ENCODE measurements around the gene SEC22A. TPM values are rescaled to one million over a fixed set of nuclear protein-coding genes. Genes with fewer than 3 reads are reported as not detected.

The SEC22A gene
- total and polyA plus RNA-seq, 2 of the 13 experiments (the other 11 are each of a cell fraction or from before 2014, with no cell fraction given): 14.1 to 17.3 TPM

DNA sequence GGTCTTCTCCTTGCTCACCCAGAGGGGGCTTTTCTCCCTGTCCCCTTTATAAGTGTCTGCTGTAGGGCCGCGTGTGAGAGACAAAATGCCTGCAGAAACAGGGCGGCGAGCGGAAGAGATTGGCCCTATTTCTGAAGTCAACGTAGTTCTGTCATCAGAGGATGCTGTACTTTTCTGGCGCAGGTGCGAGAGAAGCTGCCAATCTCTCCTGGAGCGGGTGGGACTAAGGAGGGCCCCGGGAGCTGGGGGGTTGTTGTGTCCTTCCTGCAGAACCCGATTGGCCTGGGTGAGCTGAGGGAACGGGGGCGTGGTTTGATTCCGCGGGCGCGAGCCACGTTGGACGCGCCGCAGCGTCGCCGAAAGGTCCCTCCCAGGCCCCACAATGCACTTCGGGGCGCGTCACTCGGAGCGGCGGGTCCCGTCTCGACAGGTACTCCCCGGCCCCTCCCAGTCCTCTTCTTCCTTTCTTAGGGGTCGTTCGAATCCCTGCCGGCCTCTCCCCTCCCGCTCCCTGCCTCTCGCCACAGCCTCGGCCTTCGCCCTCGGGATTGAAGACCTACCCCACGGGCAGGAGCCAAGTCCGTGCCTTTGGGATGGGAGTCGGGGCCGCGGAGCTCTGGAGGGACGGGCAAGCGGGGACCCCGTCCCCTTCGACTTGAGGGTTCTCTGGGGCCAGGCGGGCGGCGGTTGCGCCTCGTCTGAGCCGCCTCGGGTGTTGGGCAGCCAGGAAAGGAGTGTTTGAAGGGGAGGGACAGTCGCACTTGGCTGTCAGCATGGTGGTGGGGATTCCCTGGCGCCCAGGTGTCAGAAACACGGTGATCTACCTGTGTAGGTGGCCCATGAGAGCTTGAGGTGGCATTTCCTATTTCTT lies at the start of gene SEC22A (continued):
- TF ChIP-seq ZNF816 (CRISPR knock-in tag; IDR thresholded peaks at IDR 0.05; ENCODE audit: borderline replicate concordance): no peak
- TF ChIP-seq SP1 (IDR thresholded peaks at IDR 0.05): no peak
- peak; percentile 68 for TF ChIP-seq SP1 (CRISPR knock-in tag; IDR thresholded peaks at IDR 0.05)
- no peak for TF ChIP-seq ARNT (IDR thresholded peaks at IDR 0.05)
- no peak for TF ChIP-seq ZNF251 (CRISPR knock-in tag; IDR thresholded peaks at IDR 0.05)
- no peak for TF ChIP-seq ZNF589 (CRISPR knock-in tag; conservative IDR thresholded peaks at IDR 0.05)
- no peak for TF ChIP-seq ZSCAN12 (CRISPR knock-in tag; IDR thresholded peaks at IDR 0.05)
- TF ChIP-seq, protein P1, sequence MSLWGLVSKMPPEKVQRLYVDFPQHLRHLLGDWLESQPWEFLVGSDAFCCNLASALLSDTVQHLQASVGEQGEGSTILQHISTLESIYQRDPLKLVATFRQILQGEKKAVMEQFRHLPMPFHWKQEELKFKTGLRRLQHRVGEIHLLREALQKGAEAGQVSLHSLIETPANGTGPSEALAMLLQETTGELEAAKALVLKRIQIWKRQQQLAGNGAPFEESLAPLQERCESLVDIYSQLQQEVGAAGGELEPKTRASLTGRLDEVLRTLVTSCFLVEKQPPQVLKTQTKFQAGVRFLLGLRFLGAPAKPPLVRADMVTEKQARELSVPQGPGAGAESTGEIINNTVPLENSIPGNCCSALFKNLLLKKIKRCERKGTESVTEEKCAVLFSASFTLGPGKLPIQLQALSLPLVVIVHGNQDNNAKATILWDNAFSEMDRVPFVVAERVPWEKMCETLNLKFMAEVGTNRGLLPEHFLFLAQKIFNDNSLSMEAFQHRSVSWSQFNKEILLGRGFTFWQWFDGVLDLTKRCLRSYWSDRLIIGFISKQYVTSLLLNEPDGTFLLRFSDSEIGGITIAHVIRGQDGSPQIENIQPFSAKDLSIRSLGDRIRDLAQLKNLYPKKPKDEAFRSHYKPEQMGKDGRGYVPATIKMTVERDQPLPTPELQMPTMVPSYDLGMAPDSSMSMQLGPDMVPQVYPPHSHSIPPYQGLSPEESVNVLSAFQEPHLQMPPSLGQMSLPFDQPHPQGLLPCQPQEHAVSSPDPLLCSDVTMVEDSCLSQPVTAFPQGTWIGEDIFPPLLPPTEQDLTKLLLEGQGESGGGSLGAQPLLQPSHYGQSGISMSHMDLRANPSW (CRISPR knock-in tag; IDR thresholded peaks at IDR 0.05; ENCODE audit: borderline replicate concordance): no peak; the same call in 1 of the 2 replicates
- no peak for TF ChIP-seq SMARCE1 (IDR thresholded peaks at IDR 0.05; ENCODE audit: borderline replicate concordance)
- no peak for TF ChIP-seq ZSCAN21 (CRISPR knock-in tag; IDR thresholded peaks at IDR 0.05; ENCODE audit: borderline replicate concordance)
- no peak for TF ChIP-seq ZNF205 (CRISPR knock-in tag; IDR thresholded peaks at IDR 0.05)
- TF ChIP-seq ZZZ3 (CRISPR knock-in tag; IDR thresholded peaks at IDR 0.05; ENCODE audit: borderline replicate concordance): no peak; the same call in 1 of the 2 replicates
- TF ChIP-seq ZNF678 (CRISPR knock-in tag; IDR thresholded peaks at IDR 0.05): no peak
- no peak; the same call in none of the 2 replicates for TF ChIP-seq FOXC1 (CRISPR knock-in tag; IDR thresholded peaks at IDR 0.05; ENCODE audit: borderline replicate concordance)
- no peak for TF ChIP-seq HES4 (CRISPR knock-in tag; IDR thresholded peaks at IDR 0.05; ENCODE audit: borderline replicate concordance)
- TF ChIP-seq DNMT3B (CRISPR knock-in tag; conservative IDR thresholded peaks at IDR 0.05): no peak
- TF ChIP-seq, protein P2, sequence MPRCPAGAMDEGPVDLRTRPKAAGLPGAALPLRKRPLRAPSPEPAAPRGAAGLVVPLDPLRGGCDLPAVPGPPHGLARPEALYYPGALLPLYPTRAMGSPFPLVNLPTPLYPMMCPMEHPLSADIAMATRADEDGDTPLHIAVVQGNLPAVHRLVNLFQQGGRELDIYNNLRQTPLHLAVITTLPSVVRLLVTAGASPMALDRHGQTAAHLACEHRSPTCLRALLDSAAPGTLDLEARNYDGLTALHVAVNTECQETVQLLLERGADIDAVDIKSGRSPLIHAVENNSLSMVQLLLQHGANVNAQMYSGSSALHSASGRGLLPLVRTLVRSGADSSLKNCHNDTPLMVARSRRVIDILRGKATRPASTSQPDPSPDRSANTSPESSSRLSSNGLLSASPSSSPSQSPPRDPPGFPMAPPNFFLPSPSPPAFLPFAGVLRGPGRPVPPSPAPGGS (CRISPR knock-in tag; IDR thresholded peaks at IDR 0.05): no peak
- peak; percentile 41 for TF ChIP-seq TEAD3 (CRISPR knock-in tag; optimal IDR thresholded peaks at IDR 0.05; ENCODE audit: borderline replicate concordance)
- TF ChIP-seq, protein P3, sequence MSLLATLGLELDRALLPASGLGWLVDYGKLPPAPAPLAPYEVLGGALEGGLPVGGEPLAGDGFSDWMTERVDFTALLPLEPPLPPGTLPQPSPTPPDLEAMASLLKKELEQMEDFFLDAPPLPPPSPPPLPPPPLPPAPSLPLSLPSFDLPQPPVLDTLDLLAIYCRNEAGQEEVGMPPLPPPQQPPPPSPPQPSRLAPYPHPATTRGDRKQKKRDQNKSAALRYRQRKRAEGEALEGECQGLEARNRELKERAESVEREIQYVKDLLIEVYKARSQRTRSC (CRISPR knock-in tag; IDR thresholded peaks at IDR 0.05; ENCODE audit: low read depth): no peak
- no peak for TF ChIP-seq BORCS8-MEF2B (CRISPR knock-in tag; IDR thresholded peaks at IDR 0.05)
- TF ChIP-seq ZNF138 (CRISPR knock-in tag; IDR thresholded peaks at IDR 0.05; ENCODE audit: low read depth): no peak
- TF ChIP-seq PHF20 (CRISPR knock-in tag; IDR thresholded peaks at IDR 0.05): peak; percentile 73
- no peak for TF ChIP-seq FOXP1 (IDR thresholded peaks at IDR 0.05)
- 0 out of 2 replicates have a peak, but pooled peaks have one; percentile 20 for TF ChIP-seq FOXP1 (CRISPR knock-in tag; IDR thresholded peaks at IDR 0.05)
- no peak for TF ChIP-seq EHMT2 (IDR thresholded peaks at IDR 0.05; ENCODE audit: borderline replicate concordance, low read depth, low read length)
- TF ChIP-seq KLF12 (CRISPR knock-in tag; IDR thresholded peaks at IDR 0.05; ENCODE audit: borderline replicate concordance): no peak
- peak; percentile 74 for TF ChIP-seq AGO2 (optimal IDR thresholded peaks at IDR 0.05; ENCODE audit: low read depth, low read length)
- no peak for TF ChIP-seq SNAPC2 (CRISPR knock-in tag; IDR thresholded peaks at IDR 0.05)
- no peak for TF ChIP-seq ADNP (CRISPR knock-in tag; IDR thresholded peaks at IDR 0.05)
